Activated CD8-positive, alpha-beta memory T cell treated with anti-CD3 and anti-CD28 coated beads for 1 hour (primary cell): ENCODE results near the gene RYR2.

ENCODE experiments used
- DNase-seq, 2 donors: peaks; one replicate each; pipeline ENCODE4 v3.0.0-alpha.2; 2020; ENCODE audit warnings: low read depth in 1 of 2; ENCODE audit errors: extremely low read depth in 1 of 2

Gene RYR2

DNA sequence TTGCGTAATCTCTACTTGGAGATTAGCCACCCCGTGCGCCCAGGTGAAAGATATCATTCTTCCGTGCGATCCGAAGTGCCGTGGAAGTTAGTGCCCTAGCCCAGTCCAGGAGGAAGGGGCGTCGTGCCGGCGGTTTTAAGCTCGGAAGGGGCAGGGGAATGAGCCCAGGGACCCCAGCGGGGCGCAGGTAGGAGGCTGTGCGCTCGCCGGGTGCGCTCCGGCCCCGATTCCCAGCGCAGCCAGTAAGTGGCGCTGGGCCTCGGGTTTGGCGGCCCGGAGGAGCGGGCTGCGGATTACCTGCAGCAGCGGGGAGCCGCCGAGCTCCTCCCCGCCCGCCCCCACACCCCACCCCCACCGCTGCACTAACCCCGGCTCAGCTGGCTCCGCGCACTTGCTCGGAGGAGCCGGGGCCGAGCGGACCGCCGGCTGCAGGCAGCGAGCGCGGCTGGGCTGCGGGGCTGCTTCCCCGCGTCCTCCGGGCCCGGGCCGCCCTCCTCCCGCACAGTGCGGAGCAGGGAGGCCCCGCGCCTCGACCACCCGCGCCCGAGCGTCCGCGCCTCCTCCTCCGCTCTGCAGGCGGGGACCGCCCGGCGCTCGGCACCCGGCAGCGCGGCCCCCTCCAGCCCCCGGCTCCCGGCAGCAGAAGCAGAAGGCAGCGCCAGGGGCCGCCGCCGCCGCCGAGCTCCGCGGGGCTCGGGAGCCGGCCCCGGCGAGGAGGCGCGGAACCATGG, at the start of gene RYR2:
Gene RYR2, plus strand, starts transcription at position 390 of the 731 bp plus-strand sequence. Its CDS starts 338 bp downstream, at position 728.
- DNase-seq = no peak

- no peak for DNase-seq
Observed at GRCh38 chr1:236992449-236992848, 49.5 kb upstream of the RYR2 start.

GRCh38 chr1:236994450-236994849, 47.5 kb upstream of the RYR2 start:
- no peak for DNase-seq

- DNase-seq = no peak
Observed at GRCh38 chr1:236997361-236997760, 44.6 kb upstream of the RYR2 start.

DNA sequence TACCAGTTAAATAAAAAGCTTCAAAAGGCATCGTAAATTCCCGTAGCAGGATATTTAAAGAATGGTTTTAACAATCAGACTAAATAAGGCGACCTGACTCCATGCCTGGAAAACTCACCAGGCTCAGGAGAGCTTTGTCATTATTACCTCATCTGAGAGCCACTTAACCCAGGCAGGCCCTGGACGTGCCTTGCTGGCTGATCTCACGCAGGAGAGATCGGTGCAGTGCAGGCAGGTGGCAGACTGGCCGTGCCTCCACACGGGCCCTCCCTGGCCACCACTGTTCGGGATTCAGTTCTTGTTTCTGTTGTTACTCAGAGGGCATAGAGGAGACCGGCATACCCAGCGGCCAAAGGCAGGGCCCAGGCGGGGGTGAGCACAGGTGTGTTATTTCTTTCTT, 44.1 kb upstream of the RYR2 start:
- no peak for DNase-seq

- no peak for DNase-seq
Observed at GRCh38 chr1:236998546-236998945, 43.4 kb upstream of the RYR2 start.

- no peak for DNase-seq
Observed at GRCh38 chr1:237000191-237000590, 41.8 kb upstream of the RYR2 start.

- DNase-seq = no peak
Observed at GRCh38 chr1:237003516-237003915, 38.5 kb upstream of the RYR2 start.

GRCh38 chr1:237004116-237004515, 37.9 kb upstream of the RYR2 start, which contains the start of gene MT1HL1:
Gene MT1HL1, minus strand, starts transcription at chr1:237004441. Its CDS starts 69 bp downstream, at chr1:237004372.
- DNase-seq = no peak

- no peak for DNase-seq
Observed at GRCh38 chr1:237005674-237006073, 36.3 kb upstream of the RYR2 start.

GRCh38 chr1:237007147-237007881, 34.7 kb upstream of the RYR2 start:
- no peak for DNase-seq

DNA sequence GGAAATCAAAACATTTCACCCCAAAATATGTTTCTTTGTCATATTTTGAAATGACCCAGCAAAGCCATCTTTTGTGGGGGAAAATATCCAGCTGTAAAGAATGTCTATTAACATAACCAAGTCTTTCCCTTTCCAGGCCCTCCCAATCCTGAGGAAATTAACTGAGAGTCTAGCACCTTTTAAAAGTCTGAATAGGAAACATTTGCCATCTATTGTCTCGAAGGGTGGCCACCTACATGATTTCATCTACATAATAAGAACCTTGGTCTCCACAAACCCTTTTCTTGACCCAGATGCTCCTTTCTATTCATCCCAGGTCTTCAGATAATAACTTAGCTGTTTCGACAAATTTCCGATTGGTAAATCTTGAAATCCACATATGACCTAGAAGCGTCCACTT, 32.4 kb upstream of the RYR2 start:
- no peak for DNase-seq

- DNase-seq = no peak
Observed at GRCh38 chr1:237011432-237011831, 30.6 kb upstream of the RYR2 start.

DNA sequence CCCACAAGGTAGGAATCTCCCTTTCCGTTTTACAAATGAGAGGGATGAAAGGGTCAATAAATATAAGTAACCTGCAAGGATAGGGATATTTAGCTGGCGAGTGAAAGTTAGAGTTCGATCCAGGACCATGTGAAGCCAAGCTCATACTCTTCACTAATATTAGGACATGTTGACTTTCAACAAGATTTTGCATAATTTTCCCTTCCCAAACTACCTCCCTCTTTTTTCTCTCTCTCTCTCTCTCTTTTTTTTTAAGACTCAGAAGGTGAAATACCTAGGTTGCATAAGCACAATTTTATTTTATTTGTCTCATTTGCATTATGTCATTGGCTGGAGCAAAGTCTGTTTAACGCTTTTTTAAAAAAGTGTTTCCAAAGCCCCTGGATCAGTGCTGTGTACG, 29.6 kb upstream of the RYR2 start:
- DNase-seq = no peak

GRCh38 chr1:237012788-237013383, 29.1 kb upstream of the RYR2 start:
- DNase-seq = no peak

DNA sequence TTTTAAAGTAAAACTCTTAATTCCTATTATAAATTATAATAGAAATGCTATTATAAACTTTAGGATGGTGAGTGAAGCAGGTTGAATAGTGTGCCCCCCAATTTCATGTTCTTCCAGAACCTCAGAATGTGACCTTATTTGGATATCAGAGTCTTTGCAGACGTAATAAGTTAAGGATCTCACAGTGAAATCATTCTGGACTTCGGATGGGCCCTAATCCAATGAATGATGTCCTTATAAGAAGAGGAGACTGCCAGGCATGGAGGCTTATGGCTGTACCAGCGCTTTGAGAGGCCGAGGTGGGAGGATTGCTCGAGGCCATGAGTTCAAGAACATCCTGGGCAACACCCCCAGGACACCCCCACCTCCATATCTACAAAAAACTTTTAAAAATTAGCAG, 28.4 kb upstream of the RYR2 start:
- no peak for DNase-seq

GRCh38 chr1:237016626-237017025, 25.4 kb upstream of the RYR2 start:
- no peak for DNase-seq

- DNase-seq = no peak
Observed at GRCh38 chr1:237018896-237019295, 23.1 kb upstream of the RYR2 start.

DNA sequence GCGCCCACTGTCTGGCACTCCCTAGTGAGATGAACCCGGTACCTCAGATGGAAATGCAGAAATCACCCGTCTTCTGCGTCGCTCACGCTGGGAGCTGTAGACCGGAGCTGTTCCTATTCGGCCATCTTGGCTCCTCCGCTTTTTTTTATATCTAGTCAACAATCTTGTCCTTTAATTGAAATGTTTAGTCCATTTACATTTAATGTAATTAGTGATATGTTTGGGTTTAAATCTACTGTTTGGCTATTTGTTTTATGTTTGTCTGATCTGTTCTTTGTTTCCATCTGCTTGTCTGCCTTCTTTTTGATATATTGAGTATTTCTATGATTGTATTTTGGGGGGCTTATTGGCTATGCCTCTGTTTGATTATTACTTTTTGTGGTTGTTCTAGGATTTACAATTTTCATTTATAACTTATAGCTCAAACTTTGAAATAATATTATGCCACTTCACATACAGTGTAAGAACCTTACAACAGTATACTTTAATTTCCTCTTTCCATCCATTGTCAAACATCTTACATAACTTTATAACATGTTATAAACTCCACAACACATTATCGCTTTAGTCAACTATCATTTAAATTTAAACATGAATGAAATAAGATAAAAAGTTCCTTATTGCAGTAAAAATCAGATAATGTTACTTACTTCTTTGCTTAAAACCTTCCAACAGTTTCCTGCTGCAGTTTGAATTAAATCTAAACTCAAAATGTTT, 16.5 kb upstream of the RYR2 start:
- DNase-seq = no peak

DNA sequence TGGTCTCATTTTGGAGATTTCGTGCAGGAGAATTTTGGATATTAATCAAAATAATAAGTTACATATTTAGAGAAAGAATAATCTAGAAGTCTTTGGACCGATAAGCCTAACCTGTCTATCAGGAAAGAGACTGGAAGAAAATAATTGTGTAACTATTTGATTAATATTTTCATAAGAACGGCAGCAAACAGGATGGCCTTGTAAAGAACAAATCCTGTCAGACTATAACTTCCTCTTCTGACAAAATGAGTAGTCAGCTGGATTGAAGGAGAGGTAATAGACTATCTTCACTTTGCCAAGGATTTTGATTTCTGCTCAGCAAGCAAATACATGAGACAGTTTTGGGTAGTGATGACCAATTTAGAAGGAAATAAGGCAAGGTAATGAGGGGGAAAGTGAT, 12.7 kb upstream of the RYR2 start:
- DNase-seq = no peak

- no peak for DNase-seq
Observed at GRCh38 chr1:237029850-237030535, 12.0 kb upstream of the RYR2 start.
